HepG2 (cell line): Measurements from ENCODE around the gene EZH1. TPM values are rescaled to one million over a fixed set of nuclear protein-coding genes. Genes with fewer than 3 reads are reported as not detected.

ENCODE experiments used
- FOXA3 ChIP-seq: IDR thresholded peaks from 2 replicates; pipeline ENCODE4 v1.6.1; 2016; ENCODE audit warnings: missing genetic modification reagents, missing compliant biosample characterization
- HNRNPLL ChIP-seq: fragments of 200-400 bp; formaldehyde crosslinking; IDR thresholded peaks from 2 replicates; pipeline ENCODE4 v1.6.1; 2017; ENCODE audit warnings: mild to moderate bottlenecking, low read depth, low read length; ENCODE audit not compliant: poor library complexity, severe bottlenecking
- IRX3 ChIP-seq: sonication (generic); formaldehyde crosslinking; IDR thresholded peaks from 2 replicates; pipeline ENCODE4 v1.8.1; 2023; ENCODE audit warnings: mild to moderate bottlenecking, low read depth, missing genetic modification reagents, borderline replicate concordance
- JUND ChIP-seq: sonication (generic); formaldehyde crosslinking; IDR thresholded peaks from 2 replicates; pipeline ENCODE4 v1.8.0; 2022; ENCODE audit warnings: mild to moderate bottlenecking, missing genetic modification reagents
- MIER3 ChIP-seq: IDR thresholded peaks from 2 replicates; pipeline ENCODE4 v1.6.1; 2016; ENCODE audit warnings: missing compliant biosample characterization, borderline replicate concordance
- NCOA1 ChIP-seq: sonication (generic); formaldehyde crosslinking; IDR thresholded peaks from 2 replicates; pipeline ENCODE4 v1.9.0; 2021; ENCODE audit warnings: missing genetic modification reagents
- PHF8 ChIP-seq: sonication (generic); formaldehyde crosslinking; IDR thresholded peaks from 2 replicates; pipeline ENCODE4 v1.5.0; 2020; ENCODE audit warnings: missing genetic modification reagents
- RELA ChIP-seq: sonication (generic); formaldehyde crosslinking; IDR thresholded peaks from 2 replicates; pipeline ENCODE4 v1.4.0; 2020; ENCODE audit warnings: missing genetic modification reagents
- SALL1 ChIP-seq: sonication (generic); formaldehyde crosslinking; IDR thresholded peaks from 2 replicates; pipeline ENCODE4 v1.8.0; 2022; ENCODE audit warnings: mild to moderate bottlenecking, missing genetic modification reagents
- SIN3A ChIP-seq: IDR thresholded peaks from 2 replicates; pipeline ENCODE4 v1.6.1; 2011; ENCODE audit warnings: low read depth, mild to moderate bottlenecking, control low read depth, low read length, borderline replicate concordance
- SIX4 ChIP-seq: sonication (generic); formaldehyde crosslinking; IDR thresholded peaks from 2 replicates; pipeline ENCODE4 v1.4.0; 2020; ENCODE audit warnings: missing genetic modification reagents
- SNAI1 ChIP-seq: sonication (generic); formaldehyde crosslinking; IDR thresholded peaks from 2 replicates; pipeline ENCODE4 v1.5.0; 2020; ENCODE audit warnings: mild to moderate bottlenecking, missing genetic modification reagents, borderline replicate concordance
- ZNF607 ChIP-seq: sonication (generic); formaldehyde crosslinking; IDR thresholded peaks from 2 replicates; pipeline ENCODE4 v1.5.1; 2020; ENCODE audit warnings: missing genetic modification reagents, mild to moderate bottlenecking, borderline replicate concordance
- ZNF616 ChIP-seq: sonication (generic); formaldehyde crosslinking; IDR thresholded peaks from 2 replicates; pipeline ENCODE4 v1.5.0; 2020; ENCODE audit warnings: low read depth, mild to moderate bottlenecking, missing genetic modification reagents
- ZNF883 ChIP-seq: sonication (generic); formaldehyde crosslinking; IDR thresholded peaks from 2 replicates; pipeline ENCODE4 v1.5.1; 2020; ENCODE audit warnings: mild to moderate bottlenecking, missing genetic modification reagents; ENCODE audit errors: not compliant biosample characterization
- ZNF891 ChIP-seq: sonication (generic); formaldehyde crosslinking; IDR thresholded peaks from 2 replicates; pipeline ENCODE4 v1.5.0; 2020; ENCODE audit warnings: mild to moderate bottlenecking, missing genetic modification reagents
- ZSCAN25 ChIP-seq: sonication (generic); formaldehyde crosslinking; IDR thresholded peaks from 2 replicates; pipeline ENCODE4 v1.8.0; 2022; ENCODE audit warnings: mild to moderate bottlenecking, missing genetic modification reagents
- polyA plus RNA-seq, 8 experiments: library from polyadenylated mRNA; depleted of rRNA in 3 of 8; stranded (reverse) in 7 of 8; unstranded in 1 of 8; fragments of >200 nt; fragmentation: Illumina TruSeq in 4 of 8; extraction: Trizol in 4 of 8; gene quantifications; 2 replicates each; pipeline versions ENCODE4 v1.2.1 to v1.2.3, GENCODE V29; 2011 to 2016; ENCODE audit warnings: low read depth in 4 of 8, missing spikeins in 1 of 8, mixed read lengths in 1 of 8; ENCODE audit not compliant: insufficient read depth in 1 of 8
- total RNA-seq, 5 experiments: library from RNA; depleted of rRNA; stranded (reverse); fragments of >200 nt; fragmentation: Illumina TruSeq; extraction: Trizol; gene quantifications; 2 replicates each; pipeline ENCODE4 v1.2.3, GENCODE V29; 2016; ENCODE audit warnings: low read depth in 1 of 5
- TF ChIP-seq, protein P1 (sequence below): sonication (generic); formaldehyde crosslinking; IDR thresholded peaks from 2 replicates; pipeline ENCODE4; 2020; ENCODE audit warnings: missing genetic modification reagents, mild to moderate bottlenecking, borderline replicate concordance
- TF ChIP-seq, protein P2 (sequence below): sonication (generic); formaldehyde crosslinking; IDR thresholded peaks from 2 replicates; pipeline ENCODE4 v1.5.0; 2020; ENCODE audit warnings: mild to moderate bottlenecking, missing genetic modification reagents
- TF ChIP-seq, protein P3 (sequence below): sonication (generic); formaldehyde crosslinking; conservative IDR thresholded peaks from 2 replicates; pipeline ENCODE4 v1.8.0; 2022; ENCODE audit warnings: missing genetic modification reagents
- TF ChIP-seq, protein P4 (sequence below): sonication (generic); formaldehyde crosslinking; IDR thresholded peaks from 2 replicates; pipeline ENCODE4 v1.8.0; 2022; ENCODE audit warnings: mild to moderate bottlenecking, missing genetic modification reagents, moderate library complexity

EZH1 gene
- total and polyA plus RNA-seq, 2 of the 13 experiments (the other 11 are each of a cell fraction or from before 2014, with no cell fraction given): 11.6 to 24.0 TPM

DNA sequence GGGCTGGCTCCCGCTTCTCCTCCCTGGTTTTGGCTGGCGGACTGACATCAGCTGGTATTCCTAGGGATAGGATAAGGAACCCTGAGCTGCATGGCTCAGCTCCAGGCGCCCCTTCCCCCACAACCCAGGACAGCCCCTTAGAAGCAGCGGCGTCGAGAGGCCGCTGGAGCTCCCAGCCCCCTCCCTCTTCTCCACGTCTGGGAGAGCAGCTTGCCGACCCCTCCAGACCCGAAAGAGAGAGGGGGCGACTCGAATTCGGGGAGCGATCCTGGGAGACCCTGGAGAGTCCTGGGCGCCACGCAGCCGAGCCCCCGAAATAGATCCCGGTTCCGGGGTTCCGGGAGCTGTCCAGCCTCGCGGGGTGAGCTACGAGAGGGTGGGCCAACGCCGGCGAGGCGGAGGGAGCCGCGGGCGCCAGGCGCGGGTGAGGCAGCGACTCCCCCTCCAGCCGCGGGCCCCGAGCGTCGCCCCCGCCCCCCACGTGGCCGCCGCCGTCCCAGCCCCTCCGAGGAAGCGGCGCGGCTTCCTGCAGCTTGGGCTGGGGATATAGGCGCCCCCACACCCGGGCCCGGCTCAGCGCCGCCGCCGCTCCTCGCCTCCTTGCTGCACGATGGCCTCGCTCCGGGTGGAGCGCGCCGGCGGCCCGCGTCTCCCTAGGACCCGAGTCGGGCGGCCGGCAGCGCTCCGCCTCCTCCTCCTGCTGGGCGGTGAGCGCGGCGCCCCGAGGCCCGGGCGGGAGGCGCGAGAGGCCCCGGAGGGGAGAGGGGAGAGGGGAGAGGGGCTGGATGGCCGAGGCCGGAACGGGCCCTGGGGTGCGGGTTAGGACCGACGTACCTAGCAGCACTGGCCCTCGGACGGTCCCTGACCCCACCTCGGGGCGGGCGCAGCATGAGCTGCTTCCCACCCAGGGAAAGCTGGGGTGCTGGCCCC, 16.1 kb upstream of the EZH1 start, which contains the start of gene RAMP2 (continued):
- TF ChIP-seq ZNF607: no peak
- TF ChIP-seq RELA (CRISPR knock-in tag): no peak
- no peak for TF ChIP-seq JUND (CRISPR knock-in tag)
- peak; percentile 33; the same call in 1 of the 2 replicates for TF ChIP-seq SIN3A
- TF ChIP-seq HNRNPLL: peak; percentile 23
- TF ChIP-seq, protein P1, sequence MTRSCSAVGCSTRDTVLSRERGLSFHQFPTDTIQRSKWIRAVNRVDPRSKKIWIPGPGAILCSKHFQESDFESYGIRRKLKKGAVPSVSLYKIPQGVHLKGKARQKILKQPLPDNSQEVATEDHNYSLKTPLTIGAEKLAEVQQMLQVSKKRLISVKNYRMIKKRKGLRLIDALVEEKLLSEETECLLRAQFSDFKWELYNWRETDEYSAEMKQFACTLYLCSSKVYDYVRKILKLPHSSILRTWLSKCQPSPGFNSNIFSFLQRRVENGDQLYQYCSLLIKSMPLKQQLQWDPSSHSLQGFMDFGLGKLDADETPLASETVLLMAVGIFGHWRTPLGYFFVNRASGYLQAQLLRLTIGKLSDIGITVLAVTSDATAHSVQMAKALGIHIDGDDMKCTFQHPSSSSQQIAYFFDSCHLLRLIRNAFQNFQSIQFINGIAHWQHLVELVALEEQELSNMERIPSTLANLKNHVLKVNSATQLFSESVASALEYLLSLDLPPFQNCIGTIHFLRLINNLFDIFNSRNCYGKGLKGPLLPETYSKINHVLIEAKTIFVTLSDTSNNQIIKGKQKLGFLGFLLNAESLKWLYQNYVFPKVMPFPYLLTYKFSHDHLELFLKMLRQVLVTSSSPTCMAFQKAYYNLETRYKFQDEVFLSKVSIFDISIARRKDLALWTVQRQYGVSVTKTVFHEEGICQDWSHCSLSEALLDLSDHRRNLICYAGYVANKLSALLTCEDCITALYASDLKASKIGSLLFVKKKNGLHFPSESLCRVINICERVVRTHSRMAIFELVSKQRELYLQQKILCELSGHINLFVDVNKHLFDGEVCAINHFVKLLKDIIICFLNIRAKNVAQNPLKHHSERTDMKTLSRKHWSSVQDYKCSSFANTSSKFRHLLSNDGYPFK (CRISPR knock-in tag): no peak
- TF ChIP-seq, protein P2, sequence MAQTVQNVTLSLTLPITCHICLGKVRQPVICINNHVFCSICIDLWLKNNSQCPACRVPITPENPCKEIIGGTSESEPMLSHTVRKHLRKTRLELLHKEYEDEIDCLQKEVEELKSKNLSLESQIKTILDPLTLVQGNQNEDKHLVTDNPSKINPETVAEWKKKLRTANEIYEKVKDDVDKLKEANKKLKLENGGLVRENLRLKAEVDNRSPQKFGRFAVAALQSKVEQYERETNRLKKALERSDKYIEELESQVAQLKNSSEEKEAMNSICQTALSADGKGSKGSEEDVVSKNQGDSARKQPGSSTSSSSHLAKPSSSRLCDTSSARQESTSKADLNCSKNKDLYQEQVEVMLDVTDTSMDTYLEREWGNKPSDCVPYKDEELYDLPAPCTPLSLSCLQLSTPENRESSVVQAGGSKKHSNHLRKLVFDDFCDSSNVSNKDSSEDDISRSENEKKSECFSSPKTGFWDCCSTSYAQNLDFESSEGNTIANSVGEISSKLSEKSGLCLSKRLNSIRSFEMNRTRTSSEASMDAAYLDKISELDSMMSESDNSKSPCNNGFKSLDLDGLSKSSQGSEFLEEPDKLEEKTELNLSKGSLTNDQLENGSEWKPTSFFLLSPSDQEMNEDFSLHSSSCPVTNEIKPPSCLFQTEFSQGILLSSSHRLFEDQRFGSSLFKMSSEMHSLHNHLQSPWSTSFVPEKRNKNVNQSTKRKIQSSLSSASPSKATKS (CRISPR knock-in tag): no peak
- no peak for TF ChIP-seq SIX4 (CRISPR knock-in tag)
- TF ChIP-seq ZNF891 (CRISPR knock-in tag): no peak
- TF ChIP-seq FOXA3 (CRISPR knock-in tag): no peak
- no peak for TF ChIP-seq MIER3 (CRISPR knock-in tag)
- TF ChIP-seq PHF8 (CRISPR knock-in tag): peak; percentile 30; the same call in 1 of the 2 replicates
- no peak for TF ChIP-seq SNAI1
- TF ChIP-seq, protein P3, sequence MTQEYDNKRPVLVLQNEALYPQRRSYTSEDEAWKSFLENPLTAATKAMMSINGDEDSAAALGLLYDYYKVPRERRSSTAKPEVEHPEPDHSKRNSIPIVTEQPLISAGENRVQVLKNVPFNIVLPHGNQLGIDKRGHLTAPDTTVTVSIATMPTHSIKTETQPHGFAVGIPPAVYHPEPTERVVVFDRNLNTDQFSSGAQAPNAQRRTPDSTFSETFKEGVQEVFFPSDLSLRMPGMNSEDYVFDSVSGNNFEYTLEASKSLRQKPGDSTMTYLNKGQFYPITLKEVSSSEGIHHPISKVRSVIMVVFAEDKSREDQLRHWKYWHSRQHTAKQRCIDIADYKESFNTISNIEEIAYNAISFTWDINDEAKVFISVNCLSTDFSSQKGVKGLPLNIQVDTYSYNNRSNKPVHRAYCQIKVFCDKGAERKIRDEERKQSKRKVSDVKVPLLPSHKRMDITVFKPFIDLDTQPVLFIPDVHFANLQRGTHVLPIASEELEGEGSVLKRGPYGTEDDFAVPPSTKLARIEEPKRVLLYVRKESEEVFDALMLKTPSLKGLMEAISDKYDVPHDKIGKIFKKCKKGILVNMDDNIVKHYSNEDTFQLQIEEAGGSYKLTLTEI (CRISPR knock-in tag): no peak
- TF ChIP-seq ZNF616 (CRISPR knock-in tag): peak; percentile 80; the same call in 1 of the 2 replicates
- TF ChIP-seq ZNF883: peak; percentile 79
- TF ChIP-seq IRX3: peak; percentile 73; the same call in 1 of the 2 replicates
- TF ChIP-seq ZSCAN25 (CRISPR knock-in tag): peak; percentile 77; the same call in 1 of the 2 replicates
- TF ChIP-seq, protein P4, sequence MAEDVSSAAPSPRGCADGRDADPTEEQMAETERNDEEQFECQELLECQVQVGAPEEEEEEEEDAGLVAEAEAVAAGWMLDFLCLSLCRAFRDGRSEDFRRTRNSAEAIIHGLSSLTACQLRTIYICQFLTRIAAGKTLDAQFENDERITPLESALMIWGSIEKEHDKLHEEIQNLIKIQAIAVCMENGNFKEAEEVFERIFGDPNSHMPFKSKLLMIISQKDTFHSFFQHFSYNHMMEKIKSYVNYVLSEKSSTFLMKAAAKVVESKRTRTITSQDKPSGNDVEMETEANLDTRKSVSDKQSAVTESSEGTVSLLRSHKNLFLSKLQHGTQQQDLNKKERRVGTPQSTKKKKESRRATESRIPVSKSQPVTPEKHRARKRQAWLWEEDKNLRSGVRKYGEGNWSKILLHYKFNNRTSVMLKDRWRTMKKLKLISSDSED (CRISPR knock-in tag): peak; percentile 90; the same call in 1 of the 2 replicates
- TF ChIP-seq SALL1 (CRISPR knock-in tag): peak; percentile 60
- no peak; the same call in 1 of the 2 replicates for TF ChIP-seq NCOA1 (CRISPR knock-in tag)
